Measurements from ENCODE around the gene STAMBP.
A peak's percentile ranks its signal among the peaks of the same experiment; 100 is the strongest.
"Not testable (repeated sequence)": the region's sequence is repeated elsewhere in the genome, so short reads cannot be mapped to it uniquely, and the experiment has no call there.

STAMBP gene

DNA sequence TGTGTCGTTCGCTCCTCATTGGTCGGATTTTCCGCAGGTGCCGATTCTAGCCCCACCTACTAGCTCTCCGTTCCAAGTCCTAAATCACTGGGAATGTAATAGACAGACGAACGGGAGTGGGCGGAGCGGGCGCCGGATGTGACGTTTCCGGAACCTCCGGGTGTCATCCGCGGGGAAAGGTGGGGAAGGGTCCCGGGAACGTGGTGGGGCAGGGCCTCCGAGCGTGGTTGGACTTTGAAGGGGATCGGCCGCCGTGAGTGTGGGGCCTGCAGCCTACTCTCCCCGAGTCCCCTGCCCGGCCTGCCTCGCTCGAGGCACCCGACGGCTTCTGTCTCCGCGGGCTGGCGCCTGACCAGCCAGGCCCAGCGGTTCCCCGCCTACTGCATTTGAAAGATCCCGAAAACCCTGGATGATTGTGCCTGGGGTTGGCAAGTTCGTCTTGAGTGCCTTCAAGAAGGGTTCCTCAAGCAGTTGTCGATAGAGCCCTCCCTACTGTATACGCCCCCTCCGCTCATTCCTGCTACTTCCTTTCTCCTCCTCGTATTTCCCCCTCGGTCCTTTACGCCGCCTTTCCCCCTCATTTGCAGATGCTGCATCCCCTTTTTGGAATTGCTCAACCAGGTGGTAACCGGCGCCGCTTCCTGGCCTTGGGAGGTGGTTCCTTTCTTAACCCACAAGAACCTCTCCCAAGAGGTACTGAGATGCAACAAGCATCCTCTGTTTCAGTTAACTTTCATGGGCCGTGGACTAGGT lies at the start of gene STAMBP:
TSS of gene STAMBP (plus strand) at position 144 of the 753 bp plus-strand sequence. CDS start 1,896 bp downstream, outside the sequence.
- DNase-seq, result peak; percentile 97

DNA sequence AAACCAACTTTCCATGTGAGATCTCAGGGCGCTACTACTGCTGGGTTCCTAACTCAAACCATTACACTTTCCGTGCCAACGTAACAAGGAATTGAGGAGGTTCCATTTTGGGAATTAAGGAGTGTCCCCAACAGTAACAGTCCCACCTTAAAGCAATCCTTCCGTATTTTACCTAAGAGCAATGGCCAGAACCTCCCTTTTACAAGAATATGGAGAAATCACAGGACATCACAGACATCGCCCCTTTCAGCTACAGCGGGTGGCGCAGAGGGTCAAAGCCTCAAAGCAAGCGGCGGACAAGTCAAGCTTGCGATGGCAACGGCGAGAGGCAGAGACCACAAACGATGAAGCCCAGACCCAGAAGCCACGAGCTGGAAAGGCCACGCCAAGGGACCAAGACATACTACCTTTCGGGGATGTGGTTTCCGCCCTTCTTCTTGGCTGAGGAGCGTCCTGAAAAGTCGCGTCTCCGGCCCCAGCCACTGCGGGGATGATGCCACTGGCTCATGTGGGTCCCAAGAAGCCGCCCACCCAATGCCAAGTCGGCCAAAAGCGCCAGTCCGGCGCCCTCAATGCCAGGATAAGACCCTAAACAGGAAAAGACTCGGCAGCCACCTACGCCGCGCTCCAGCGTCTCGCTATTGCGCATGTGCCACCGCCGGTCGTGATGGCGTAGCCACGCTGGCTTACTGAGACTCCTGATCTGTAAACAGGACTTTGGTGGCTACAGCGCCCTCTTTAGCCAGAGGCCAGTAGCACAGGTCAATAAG lies 49.1 kb upstream of the STAMBP start, which contains the start of gene DUSP11:
TSS of gene DUSP11 (minus strand) at position 637 of the 770 bp plus-strand sequence. CDS start at position 508, 129 bp downstream.
- DNase-seq, result peak; percentile 96

DNA sequence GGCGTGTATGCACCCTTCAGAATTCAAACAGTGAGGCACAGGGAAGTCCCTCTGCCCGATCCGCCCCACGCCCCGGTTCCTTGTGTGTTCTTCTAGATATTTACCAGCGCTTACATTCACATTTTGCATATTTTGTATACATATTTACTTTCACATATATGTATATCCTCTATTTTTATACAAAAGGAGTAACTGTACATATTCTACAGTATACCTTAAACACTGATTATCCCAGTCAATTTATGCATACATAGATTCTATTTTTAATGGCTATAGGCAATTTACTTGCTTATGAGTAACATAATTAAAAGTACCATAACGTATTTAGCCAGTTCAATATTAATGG lies 48.6 kb upstream of the STAMBP start:
- DNase-seq, result no peak

DNA sequence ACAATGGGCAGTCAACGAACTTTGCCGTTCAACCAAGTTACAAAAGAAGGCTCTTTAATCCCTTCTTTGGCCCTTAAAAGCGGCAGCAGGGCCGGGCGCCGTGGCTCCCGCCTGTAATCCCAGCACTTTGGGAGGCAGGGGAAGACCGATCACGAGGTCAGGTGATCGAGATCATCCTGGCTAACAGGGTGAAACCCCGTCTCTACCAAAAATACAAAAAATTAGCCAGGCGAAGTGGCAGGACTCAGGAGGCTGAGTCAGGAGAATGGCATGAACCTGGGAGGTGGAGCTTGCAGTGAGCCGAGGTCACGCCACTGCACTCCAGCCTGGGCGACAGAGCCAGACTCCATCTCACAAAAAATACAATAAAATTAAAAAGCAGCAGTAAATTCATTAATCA lies 45.4 kb upstream of the STAMBP start:
- DNase-seq, result not testable (repeated sequence)

DNA sequence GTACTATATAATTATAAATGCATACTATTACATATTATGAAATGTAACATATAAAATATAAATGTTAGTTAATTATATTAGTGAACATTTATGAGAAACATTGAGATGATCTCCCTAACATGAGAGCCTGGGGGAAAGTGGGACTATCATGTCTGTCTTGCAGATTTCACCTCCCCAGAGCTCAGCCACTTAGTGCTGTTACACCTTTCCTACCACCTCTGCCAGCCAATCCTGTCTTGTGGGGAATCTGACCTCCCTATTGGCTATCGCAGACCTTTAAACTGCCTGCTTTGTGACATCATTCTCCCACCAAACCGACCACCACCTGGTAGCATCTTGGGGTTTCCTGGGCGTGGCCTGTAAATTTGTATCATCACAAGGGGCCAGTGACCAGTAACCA lies 44.9 kb upstream of the STAMBP start, which contains the start of gene C2orf78:
TSS of gene C2orf78 (plus strand) at position 301 of the 400 bp plus-strand sequence. CDS start 127 bp downstream, outside the sequence.
- not testable (repeated sequence) for DNase-seq

DNA sequence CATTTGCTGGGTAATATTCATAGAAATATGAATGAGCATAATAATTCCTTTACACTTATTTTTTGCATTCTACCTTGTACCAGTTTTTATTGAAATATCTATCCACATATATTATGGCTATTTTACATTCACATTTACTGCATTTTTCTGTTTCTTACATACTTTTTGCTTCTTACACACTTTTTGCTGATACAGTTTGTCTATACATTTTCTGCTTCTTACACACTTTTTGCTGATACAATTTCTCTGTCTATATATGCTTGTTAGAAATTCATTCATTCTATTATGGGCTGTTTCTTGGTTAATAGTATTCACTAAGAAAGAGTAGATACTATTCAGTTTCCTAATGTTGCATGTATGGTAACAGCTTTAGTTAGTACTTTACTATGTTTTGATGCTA lies 16.9 kb upstream of the STAMBP start:
- DNase-seq, result no peak

DNA sequence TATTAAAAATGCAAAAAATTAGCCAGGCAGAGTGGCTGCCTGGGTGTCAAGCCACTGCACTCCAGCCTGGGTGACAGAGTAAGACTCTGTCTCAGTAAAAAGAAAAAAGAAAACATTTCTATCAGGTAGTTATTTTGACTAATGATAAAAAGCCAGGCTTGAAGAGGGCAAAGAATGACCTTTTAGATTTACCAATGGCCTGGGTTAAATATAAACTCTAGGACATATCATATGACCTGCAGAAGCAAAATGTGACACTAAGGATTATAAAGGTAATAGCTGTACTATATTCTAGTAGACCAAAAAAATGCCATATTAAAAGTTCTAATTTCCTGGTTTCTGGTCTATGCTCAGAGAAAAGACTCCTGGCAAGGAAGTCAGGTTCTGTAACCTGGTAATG lies 16.1 kb upstream of the STAMBP start:
- DNase-seq, result no peak

DNA sequence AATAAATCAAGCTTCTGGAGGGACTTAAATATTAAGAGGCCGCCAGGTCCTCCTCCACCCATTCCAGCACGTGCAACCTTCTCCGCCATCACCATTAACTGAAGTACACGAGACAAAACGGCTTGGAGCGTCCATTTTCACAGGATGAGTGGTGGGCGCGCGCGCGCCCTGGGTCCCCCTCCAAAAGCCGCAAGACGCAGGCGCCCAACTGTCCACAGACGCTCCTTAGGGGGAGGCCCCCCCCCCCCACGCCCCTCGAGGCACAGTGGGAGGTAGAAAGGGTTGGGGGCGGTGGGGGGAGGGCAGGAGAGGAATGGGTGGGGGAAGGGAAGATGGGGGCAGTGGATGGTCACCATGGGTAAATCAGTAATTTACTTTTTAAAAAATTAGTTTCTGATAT lies 10.5 kb upstream of the STAMBP start:
- no peak for DNase-seq

DNA sequence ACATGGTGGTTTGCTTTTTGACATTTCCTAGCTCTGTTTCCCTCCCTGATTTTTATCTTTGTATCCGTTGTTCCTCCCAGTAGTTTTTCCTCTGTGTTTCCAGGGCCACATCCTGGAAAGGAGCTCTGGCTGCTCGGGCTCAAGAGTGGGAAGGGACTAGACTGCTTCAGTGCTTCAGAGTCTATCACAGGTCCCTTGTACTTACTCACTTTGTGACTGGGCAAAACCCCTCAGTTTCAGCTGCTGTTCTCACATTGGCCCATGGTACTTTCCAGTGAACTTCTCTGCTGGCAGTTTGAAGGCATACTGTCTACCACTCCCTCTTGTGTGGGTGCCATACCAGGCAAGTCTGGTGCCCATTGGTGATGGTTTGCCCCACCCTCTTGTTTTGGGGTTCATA lies 7.5 kb upstream of the STAMBP start:
- DNase-seq, result no peak

DNA sequence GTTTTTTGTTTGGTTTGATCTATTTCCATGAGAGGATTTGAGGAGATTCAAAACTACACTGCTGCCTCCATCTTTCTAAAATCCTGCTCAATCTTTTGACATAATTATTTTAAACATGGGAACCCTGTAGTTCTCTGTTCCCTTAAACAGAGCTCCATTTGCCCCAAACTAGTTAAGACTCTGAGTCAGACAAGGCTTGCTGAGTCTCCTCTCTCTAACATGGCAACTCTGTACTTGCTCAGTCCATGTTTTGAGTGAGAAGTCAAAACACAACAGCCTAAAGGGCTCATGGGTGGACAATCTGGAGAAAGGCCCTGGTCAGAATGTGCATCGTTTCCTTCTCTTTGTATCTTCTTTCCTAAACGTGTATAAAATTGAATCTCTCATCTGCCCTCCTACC lies 7.1 kb upstream of the STAMBP start:
- no peak for DNase-seq

DNA sequence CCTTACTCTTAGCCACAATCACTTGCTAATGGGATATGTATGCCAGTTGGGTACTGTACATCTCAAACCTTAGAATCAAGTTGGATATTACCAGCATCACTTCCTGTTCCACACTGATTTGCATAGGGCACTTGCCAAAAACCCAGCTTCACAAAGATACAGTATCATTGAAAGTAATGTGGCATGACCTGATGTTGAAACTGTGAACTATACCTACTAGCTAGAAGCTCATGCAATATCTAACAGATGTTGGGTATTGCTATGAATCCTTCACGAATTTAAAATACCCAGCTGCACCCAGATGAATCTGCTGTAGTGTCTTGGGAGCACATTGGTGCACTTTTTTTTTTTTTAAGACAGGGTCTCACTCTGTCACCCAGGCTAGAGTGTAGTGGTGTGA lies 6.5 kb upstream of the STAMBP start:
- DNase-seq, result no peak

DNA sequence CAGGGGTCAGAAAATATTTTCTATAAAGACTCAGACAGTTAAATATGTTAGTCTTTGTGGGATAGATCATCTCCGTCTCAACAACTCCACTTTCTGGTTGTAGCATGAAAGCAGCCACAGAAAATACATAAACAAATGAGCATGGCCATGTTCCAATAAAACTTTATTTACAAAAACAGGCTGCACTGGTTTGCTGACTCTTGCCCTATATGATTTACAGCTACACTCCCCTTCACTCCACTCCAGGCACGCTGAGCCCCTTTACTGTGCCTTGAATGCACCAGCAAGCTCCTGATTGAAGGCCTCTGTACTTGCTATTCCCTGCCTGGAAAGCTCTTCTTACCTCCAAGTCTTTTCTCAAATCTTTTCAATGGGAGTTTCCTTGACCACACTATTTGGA lies 5.8 kb upstream of the STAMBP start:
- no peak for DNase-seq

DNA sequence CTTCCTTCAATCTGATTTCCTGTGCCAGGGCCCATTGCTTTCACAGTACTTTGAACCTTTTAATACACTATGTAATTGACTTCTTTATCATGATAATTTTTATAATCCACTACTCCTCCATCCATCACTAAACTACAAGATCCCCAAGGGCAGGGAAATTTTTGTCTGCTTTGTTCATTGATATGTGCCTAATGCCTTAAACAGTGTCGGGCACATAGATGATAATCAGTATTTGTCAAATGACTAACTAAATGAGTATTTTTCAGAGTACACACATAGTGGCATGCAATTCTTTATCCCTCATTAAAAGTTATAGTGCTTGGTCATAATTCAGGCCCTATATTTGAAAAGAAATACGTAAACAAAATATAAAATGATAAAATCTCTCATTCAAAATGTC lies 5.3 kb upstream of the STAMBP start:
- DNase-seq, result no peak

DNA sequence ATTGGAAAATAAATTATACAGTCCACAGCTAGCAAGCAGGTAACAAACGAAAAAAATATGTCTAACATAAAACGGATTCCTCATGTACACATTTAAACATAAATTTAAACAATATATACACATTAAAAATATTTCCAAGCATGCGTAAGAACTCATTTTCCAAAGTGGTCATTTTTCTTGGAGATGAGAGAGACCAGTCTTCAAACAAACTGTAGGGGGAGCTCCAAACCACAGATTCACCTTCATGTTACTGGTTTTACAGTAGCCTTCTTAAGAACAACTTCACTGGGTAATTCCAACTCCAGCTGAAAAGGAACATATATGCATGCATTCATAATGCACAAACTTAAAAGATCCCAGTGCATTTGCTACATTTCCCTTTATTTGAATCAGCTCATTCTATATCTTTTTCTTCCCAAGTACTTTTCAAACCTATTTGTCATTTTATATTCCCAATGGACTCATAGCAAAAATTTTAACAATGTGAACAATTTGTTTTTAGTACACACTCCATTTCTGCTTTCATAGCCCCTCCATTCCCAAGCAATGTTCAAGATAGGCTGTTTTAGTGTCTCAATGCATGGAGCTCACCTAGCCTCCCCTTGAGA lies 4.7 kb upstream of the STAMBP start:
- peak; percentile 71 for DNase-seq

DNA sequence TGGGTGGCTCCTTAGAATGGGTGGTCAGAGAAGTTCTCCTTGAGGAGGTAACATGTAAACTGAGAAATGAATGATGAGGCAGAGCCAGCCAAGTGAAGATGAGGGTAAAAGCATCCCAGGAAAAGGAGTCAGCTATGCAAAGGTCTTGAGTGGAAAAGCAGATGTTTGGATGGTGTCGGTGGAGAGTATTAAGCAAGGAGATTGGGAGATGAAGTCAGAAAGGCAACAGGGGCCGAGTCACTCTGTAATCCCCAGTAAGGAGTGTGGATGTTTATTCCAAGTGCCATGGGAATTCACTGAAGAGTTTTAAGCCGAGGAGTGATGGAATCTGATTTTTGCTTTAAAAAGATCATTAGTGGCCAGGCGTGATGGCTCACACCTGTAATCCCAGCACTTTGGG lies 3.4 kb upstream of the STAMBP start:
- DNase-seq, result no peak

DNA sequence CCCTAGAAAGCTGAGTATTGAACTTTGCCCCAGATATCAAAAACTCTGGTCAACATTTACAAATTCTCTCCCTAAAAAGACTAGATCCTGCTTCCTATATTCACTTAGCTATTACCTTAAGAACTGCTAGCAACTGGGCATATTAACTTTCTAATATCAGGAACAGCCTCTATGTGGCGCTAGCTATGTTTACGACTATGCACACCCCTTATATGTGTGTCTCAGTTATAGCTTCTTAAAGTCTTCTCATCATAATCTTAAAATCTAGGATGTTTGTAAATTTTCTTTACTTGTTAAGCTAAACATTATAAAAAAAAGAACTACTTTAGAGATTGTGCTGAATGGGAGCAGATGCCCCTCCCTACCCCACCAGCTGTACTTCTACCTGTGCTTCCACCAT lies 1.7 kb upstream of the STAMBP start:
- peak; percentile 68 for DNase-seq

DNA sequence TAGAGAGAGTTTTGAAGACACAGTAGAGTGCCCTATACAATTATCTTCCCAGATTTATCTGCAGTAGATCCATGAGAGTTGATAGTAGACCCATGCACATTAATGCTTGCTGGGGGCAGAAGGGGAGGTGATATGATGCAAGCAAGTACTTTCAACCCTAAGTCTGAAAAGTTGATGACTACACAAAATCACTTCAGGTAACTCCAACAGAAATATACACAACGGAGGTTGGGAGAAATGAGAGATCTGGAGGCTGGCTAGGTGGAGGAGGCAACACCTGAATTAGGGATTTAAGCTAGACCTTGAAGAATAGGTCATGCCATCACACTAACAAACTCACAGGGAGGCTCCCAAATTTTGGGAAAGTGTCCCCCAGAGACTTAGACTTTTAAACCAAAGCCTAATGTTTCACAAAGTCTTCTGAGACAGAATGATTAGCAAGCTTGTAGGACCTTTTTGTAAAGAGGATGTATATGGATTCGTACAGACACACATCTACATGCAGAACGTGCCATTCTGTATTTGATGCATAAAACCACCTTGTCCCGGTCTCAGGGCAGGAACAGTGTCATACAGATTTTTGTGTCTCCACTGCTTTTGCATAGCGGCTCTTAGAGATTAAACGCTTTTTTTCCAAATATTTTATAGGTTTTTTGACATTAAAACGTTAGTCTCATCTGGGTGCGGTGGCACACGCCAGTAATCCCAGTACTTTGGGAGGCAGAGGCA lies 937 bp upstream of the STAMBP start:
- DNase-seq, result no peak

DNA sequence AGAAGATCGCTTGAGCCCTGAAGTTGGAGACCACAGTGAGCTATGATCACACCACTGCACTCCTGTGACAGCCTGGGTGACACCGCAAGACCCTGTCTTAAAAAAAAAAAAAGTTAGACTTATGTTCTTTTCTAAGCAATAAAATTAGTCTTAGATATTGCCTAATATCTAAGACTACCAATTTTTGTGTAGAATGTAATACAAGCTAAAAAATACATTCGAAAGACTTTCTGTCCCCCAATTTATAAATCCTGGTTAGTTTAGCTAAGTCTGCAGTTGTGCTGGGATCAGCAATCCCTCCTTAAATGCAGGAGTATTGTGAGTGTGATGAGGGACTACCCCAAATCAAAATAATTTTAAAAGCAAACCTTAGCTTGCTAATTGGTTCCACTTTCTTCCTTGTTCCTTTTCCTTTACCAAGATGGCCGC lies 358 bp upstream of the STAMBP start:
- no peak for DNase-seq

DNA sequence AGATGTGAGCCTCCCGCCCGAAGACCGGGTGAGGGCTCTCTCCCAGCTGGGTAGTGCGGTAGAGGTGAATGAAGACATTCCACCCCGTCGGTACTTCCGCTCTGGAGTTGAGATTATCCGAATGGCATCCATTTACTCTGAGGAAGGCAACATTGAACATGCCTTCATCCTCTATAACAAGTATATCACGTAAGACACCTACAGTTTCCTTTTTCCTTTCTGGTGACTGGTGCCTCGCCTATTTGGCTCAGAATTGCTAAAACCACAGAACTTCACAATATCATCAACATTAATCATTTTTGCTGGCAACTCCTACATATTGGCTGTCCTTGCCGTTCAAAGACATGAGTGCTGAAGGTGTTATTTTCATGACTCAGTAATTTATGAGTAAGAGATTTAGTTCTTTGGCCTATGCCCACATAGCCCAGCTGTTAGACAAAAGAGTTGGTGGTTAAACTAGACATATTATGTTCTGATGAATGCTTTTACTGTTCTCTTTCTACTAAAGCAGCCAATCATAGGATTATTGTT lies 2.2 kb downstream of the STAMBP start:
- peak; percentile 30 for DNase-seq

DNA sequence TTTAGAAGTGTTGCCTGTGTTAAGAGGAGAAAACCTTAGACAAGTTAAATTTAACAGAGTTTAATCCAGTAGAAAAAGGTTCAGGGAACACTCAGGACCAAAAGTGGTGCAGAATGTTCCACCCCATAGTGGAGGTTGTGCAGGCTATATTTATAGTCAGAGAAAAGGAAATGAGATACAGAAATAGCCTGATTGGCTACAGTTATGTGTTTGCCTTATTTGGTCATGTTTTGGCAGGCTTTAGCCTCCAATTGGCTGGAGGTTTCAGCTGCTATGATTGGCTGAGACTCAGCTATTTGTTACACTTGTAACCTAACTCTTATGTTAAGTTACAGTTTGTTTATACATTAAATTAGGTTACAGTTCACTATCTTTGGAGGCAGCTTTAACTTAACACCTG lies 4.2 kb downstream of the STAMBP start:
- peak; percentile 36 for DNase-seq

DNA sequence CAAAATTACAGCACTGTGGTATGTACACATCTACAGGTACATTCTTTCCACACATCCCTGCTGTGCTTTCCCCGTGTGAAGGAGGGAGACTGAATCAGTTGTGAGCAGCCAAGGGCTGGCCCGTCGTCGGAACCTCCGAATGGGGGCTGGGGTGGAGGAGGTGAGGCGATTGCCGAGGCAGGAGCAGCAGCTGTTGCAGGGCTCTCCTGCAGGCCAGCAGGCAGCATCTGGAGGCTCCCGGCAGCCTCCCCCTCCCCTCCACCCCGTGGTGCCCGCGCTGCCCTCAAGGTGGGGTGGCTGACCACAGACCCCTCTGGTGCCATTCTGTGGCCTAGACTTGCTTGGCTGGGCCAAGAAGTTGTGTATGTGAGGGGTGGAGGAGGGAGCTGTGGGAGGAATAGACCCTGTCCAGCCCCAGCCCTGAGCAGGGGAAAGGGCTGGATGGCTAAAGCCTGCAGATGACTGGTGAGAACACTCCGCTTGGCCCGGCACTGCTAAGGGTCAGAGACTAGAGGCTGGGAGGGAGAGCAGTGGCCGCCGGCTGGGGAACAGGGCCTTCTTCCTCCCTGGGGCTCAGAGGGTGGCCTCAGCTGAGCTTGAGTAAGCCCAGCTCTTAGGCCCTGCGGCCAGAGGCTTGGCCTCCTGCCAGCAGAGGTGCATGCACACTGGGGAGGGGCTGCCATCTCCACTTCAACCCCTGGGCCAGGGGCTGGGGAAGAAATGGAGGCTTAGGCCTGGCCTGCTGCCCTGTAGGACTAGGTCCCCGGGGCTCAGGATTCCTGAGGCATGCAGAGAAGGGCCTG lies 7.6 kb downstream of the STAMBP start:
- peak; percentile 15 for DNase-seq

Measured in MV-4-11 (cell line).